H9 (cell line): ENCODE results near the gene SLC25A22. TPM values are rescaled to one million over a fixed set of nuclear protein-coding genes. Genes with fewer than 3 reads are reported as not detected.

ENCODE experiments used
- DNase-seq: peaks from one replicate; pipeline ENCODE4 v3.0.0-alpha.2; 2017
- H2AFZ ChIP-seq: one replicate; pipeline ENCODE4 v1.6.1; 2013; ENCODE audit warnings: mild to moderate bottlenecking, low read length, control low read depth, moderate library complexity
- H2AK5ac ChIP-seq: 2 replicates; pipeline ENCODE4 v1.6.1; 2013; ENCODE audit warnings: low read length, control low read depth, mixed read lengths; ENCODE audit not compliant: insufficient read length
- H2BK120ac ChIP-seq: one replicate; pipeline ENCODE4 v1.6.1; 2013; ENCODE audit warnings: low read depth, mild to moderate bottlenecking, low read length, control low read depth, inconsistent platforms; ENCODE audit not compliant: poor library complexity, severe bottlenecking
- H2BK12ac ChIP-seq: 2 replicates; pipeline ENCODE4 v1.6.1; 2013; ENCODE audit warnings: low read length, control low read depth, mixed read lengths, low read depth; ENCODE audit not compliant: insufficient read length
- H2BK15ac ChIP-seq: 2 replicates; pipeline ENCODE4 v1.6.1; 2013; ENCODE audit warnings: low read depth, low read length, control low read depth
- H2BK20ac ChIP-seq: one replicate; pipeline ENCODE4 v1.6.1; 2013; ENCODE audit warnings: low read depth, mild to moderate bottlenecking, low read length, control low read depth, inconsistent platforms; ENCODE audit not compliant: poor library complexity, severe bottlenecking
- H2BK5ac ChIP-seq: 2 replicates; pipeline ENCODE4 v1.6.1; 2013; ENCODE audit warnings: low read length, control low read depth, mixed read lengths; ENCODE audit not compliant: insufficient read length
- H3K14ac ChIP-seq: 2 replicates; pipeline ENCODE4 v1.6.1; 2013; ENCODE audit warnings: low read length, control low read depth; ENCODE audit not compliant: insufficient read depth
- H3K18ac ChIP-seq: 2 replicates; pipeline ENCODE4 v1.6.1; 2013; ENCODE audit warnings: low read depth, mild to moderate bottlenecking, mixed read lengths, low read length, control low read depth; ENCODE audit not compliant: insufficient read length
- H3K23ac ChIP-seq: 2 replicates; pipeline ENCODE4 v1.6.1; 2013; ENCODE audit warnings: low read length, control low read depth, mixed read lengths, low read depth; ENCODE audit not compliant: insufficient read length
- H3K23me2 ChIP-seq: 2 replicates; pipeline ENCODE4 v1.6.1; 2013; ENCODE audit warnings: low read depth, mild to moderate bottlenecking, mixed read lengths, low read length, control low read depth; ENCODE audit not compliant: insufficient read length, poor library complexity, severe bottlenecking
- H3K27ac ChIP-seq: 2 replicates; pipeline ENCODE4 v1.5.1; 2013; ENCODE audit warnings: low read length, control low read depth, mixed read lengths, low read depth; ENCODE audit not compliant: insufficient read length
- H3K27me3 ChIP-seq: 2 replicates; pipeline ENCODE4 v1.6.1; 2013; ENCODE audit warnings: low read length, control low read depth, inconsistent platforms; ENCODE audit not compliant: insufficient read depth
- H3K4ac ChIP-seq: 2 replicates; pipeline ENCODE4 v1.6.1; 2013; ENCODE audit warnings: low read depth, mild to moderate bottlenecking, control low read depth, inconsistent platforms, low read length, moderate library complexity
- H3K4me1 ChIP-seq: 2 replicates; pipeline ENCODE4 v1.6.1; 2013; ENCODE audit warnings: low read length, control low read depth, inconsistent platforms; ENCODE audit not compliant: insufficient read depth
- H3K4me2 ChIP-seq: 2 replicates; pipeline ENCODE4 v1.6.1; 2013; ENCODE audit warnings: low read length, control low read depth, mixed read lengths; ENCODE audit not compliant: insufficient read length, insufficient read depth
- H3K56ac ChIP-seq: 2 replicates; pipeline ENCODE4 v1.6.1; 2013; ENCODE audit warnings: low read depth, mild to moderate bottlenecking, mixed read lengths, low read length, control low read depth; ENCODE audit not compliant: insufficient read length
- H3K79me1 ChIP-seq: 2 replicates; pipeline ENCODE4 v1.6.1; 2013; ENCODE audit warnings: low read depth, mild to moderate bottlenecking, moderate library complexity, low read length, control low read depth, inconsistent platforms; ENCODE audit not compliant: insufficient read depth, poor library complexity, severe bottlenecking
- H3K79me2 ChIP-seq: 2 replicates; pipeline ENCODE4 v1.6.1; 2013; ENCODE audit warnings: low read length, control low read depth, inconsistent platforms; ENCODE audit not compliant: insufficient read depth
- H3K9ac ChIP-seq: 2 replicates; pipeline ENCODE4 v1.6.1; 2013; ENCODE audit warnings: low read length, control low read depth, mixed read lengths; ENCODE audit not compliant: insufficient read length; ENCODE audit errors: extremely low read depth
- H3K9me3 ChIP-seq: one replicate; pipeline ENCODE4 v1.6.1; 2013; ENCODE audit warnings: low read depth, low read length, inconsistent platforms; ENCODE audit not compliant: control insufficient read depth
- H3T11ph ChIP-seq: one replicate; pipeline ENCODE4 v1.6.1; 2013; ENCODE audit warnings: mild to moderate bottlenecking, low read length, control low read depth, inconsistent platforms
- H4K20me1 ChIP-seq: one replicate; pipeline ENCODE4 v1.6.1; 2013; ENCODE audit not compliant: control insufficient read depth, insufficient read length, insufficient read depth
- H4K5ac ChIP-seq: 2 replicates; pipeline ENCODE4 v1.6.1; 2013; ENCODE audit warnings: low read depth, mild to moderate bottlenecking, mixed read lengths, low read length, control low read depth; ENCODE audit not compliant: insufficient read length
- H4K8ac ChIP-seq: replicated peaks from 2 replicates; pipeline ENCODE4 v1.6.1; 2013; ENCODE audit warnings: low read length, control low read depth, mixed read lengths, low read depth; ENCODE audit not compliant: insufficient read length
- H4K91ac ChIP-seq: 2 replicates; pipeline ENCODE4 v1.6.1; 2013; ENCODE audit warnings: low read depth, mild to moderate bottlenecking, moderate library complexity, mixed read lengths, low read length, control low read depth; ENCODE audit not compliant: insufficient read length
- H3K27ac Mint-ChIP-seq, 3 experiments: 2 replicates in 2 of 3; 3 replicates in 1 of 3; pipeline ENCODE4 v1.8.0; 2020 to 2021; ENCODE audit warnings: mixed read lengths in 3 of 3, mild to moderate bottlenecking in 1 of 3, moderate library complexity in 1 of 3
- H3K27me3 Mint-ChIP-seq: 2 replicates; pipeline ENCODE4 v1.8.0; 2021; ENCODE audit warnings: low read depth, mild to moderate bottlenecking, moderate library complexity, mixed read lengths
- H3K36me3 Mint-ChIP-seq, 3 experiments: 2 replicates in 2 of 3; 3 replicates in 1 of 3; pipeline ENCODE4 v1.8.0; 2020 to 2021; ENCODE audit warnings: low read depth in 3 of 3, mixed read lengths in 3 of 3; ENCODE audit not compliant: insufficient read depth in 1 of 3
- H3K4me1 Mint-ChIP-seq, 2 experiments: 2 replicates each; pipeline ENCODE4 v1.8.0; 2020; ENCODE audit warnings: mixed read lengths in 2 of 2
- H3K4me3 Mint-ChIP-seq, 2 experiments: 2 replicates in 1 of 2; 3 replicates in 1 of 2; pipeline ENCODE4 v1.8.0; 2020 to 2021; ENCODE audit warnings: mild to moderate bottlenecking in 2 of 2, mixed read lengths in 2 of 2, moderate library complexity in 1 of 2
- H3K9me3 Mint-ChIP-seq, 2 experiments: 2 replicates in 1 of 2; 3 replicates in 1 of 2; pipeline ENCODE4 v1.8.0; 2020; ENCODE audit warnings: mild to moderate bottlenecking in 2 of 2, mixed read lengths in 2 of 2, moderate library complexity in 1 of 2
- CTCF ChIP-seq: fragments of 200-600 bp; sonication (generic); conservative IDR thresholded peaks from 3 replicates; pipeline ENCODE4 v1.8.0; 2021; ENCODE audit warnings: antibody characterized with exemption, mild to moderate bottlenecking
- WGBS: extraction: QIAGEN DNeasy Blood & Tissue Kit; methylation state at CpG from one replicate; pipeline ENCODE4 v1.1.7; 2013; ENCODE audit warnings: missing lambda C conversion rate, low lambda C conversion rate, mixed read lengths; ENCODE audit not compliant: insufficient read length; ENCODE audit errors: extremely low coverage; 5-methylcytosine and 5-hydroxymethylcytosine counted together
- total RNA-seq: library from RNA; stranded (reverse); gene quantifications from 2 replicates; pipeline ENCODE4 v1.2.1, GENCODE V29; 2021

Gene SLC25A22
- total RNA-seq, 1 experiment from 2014 or later: 51.9 TPM

GRCh38 chr11:830295-831117 lies 32.4 kb upstream of the SLC25A22 start:
- Mint-ChIP-seq H3K36me3 (peaks cover 0 to 4% (median 2%) of the 10 kb centered on the region in 3 experiments; a peak in 3 of 7 replicates), H3K27ac (no peak overlapping the region), H3K9me3 (no peaks in the 10 kb centered on the region), H3K27me3 (peaks cover 34% of the 10 kb centered on the region), H3K4me3 (peak overlapping the region; percentile 64 to 80), H3K4me1 (peaks cover 36 to 46% of the 10 kb centered on the region in 2 experiments)
- H3K4ac ChIP-seq: no peak overlapping the region
- no peak overlapping the region for H2BK12ac ChIP-seq
- H2AK5ac ChIP-seq: no peak overlapping the region
- peak overlapping the region; percentile 56 for H3K4me2 ChIP-seq
- H3K9ac ChIP-seq: no peak overlapping the region
- H2BK5ac ChIP-seq: no peak overlapping the region
- no peak overlapping the region for H2BK120ac ChIP-seq
- H3T11ph ChIP-seq: no peak overlapping the region
- H4K91ac ChIP-seq: no peak overlapping the region
- H4K20me1 ChIP-seq: no peaks in the 10 kb centered on the region
- no peak overlapping the region for H3K18ac ChIP-seq
- H4K5ac ChIP-seq: no peak overlapping the region
- no peak overlapping the region for H3K56ac ChIP-seq
- WGBS: no CpG with 5 or more reads among the region's 78 CpGs
- no peaks in the 10 kb centered on the region for H3K9me3 ChIP-seq
- H3K4me1 ChIP-seq: no peaks in the 10 kb centered on the region; the same call in 1 of the 2 replicates
- H3K23ac ChIP-seq: no peak overlapping the region
- H3K27ac ChIP-seq: no peak overlapping the region
- no peak overlapping the region for H3K14ac ChIP-seq
- H2BK15ac ChIP-seq: no peak overlapping the region
- H2BK20ac ChIP-seq: no peak overlapping the region
- peaks cover 32% of the 10 kb centered on the region for H3K23me2 ChIP-seq
- H3K79me1 ChIP-seq: no peaks in the 10 kb centered on the region
- H2AFZ ChIP-seq: no peak overlapping the region
- no peak for TF ChIP-seq CTCF
- DNase-seq: peak; percentile 92
- H3K27me3 ChIP-seq: peaks cover 9% of the 10 kb centered on the region; the same call in 1 of the 2 replicates
- H3K79me2 ChIP-seq: no peaks in the 10 kb centered on the region
- H4K8ac ChIP-seq: no peak overlapping the region
